BJ (cell line): ENCODE results near the gene ARHGAP4. TPM values are rescaled to one million over a fixed set of nuclear protein-coding genes. Genes with fewer than 3 reads are reported as not detected.

ENCODE experiments used
- CTCF ChIA-PET: fragments of 350-600 bp; formaldehyde crosslinking; extraction: SDS; loops from one replicate; lab custom pipeline; 2021; ENCODE audit warnings: antibody characterized with exemption, inconsistent platforms; lab: Yijun Ruan, JAX
- POLR2A ChIA-PET: fragments of 300-600 bp; sonication (Branson Sonifier 250); formaldehyde crosslinking; extraction: SDS; loops from one replicate; lab custom pipeline; 2021; ENCODE audit warnings: antibody characterized with exemption; lab: Charles Lee
- DNase-seq: peaks from one replicate; pipeline ENCODE4 v3.0.0-alpha.2; 2011; ENCODE audit warnings: low read depth
- H3K27me3 ChIP-seq: 2 replicates; pipeline ENCODE4 v1.6.0; 2011; ENCODE audit warnings: low read length; ENCODE audit not compliant: control insufficient read depth, insufficient read depth
- H3K36me3 ChIP-seq: 2 replicates; pipeline ENCODE4 v1.5.1; 2011; ENCODE audit warnings: low read length; ENCODE audit not compliant: control insufficient read depth, insufficient read depth
- H3K4me3 ChIP-seq: 2 replicates; pipeline ENCODE4 v1.5.1; 2011; ENCODE audit warnings: low read depth, mild to moderate bottlenecking, control low read depth, low read length
- polyA plus RNA-seq: library from polyadenylated mRNA; depleted of rRNA; stranded (reverse); fragments of >200 nt; gene quantifications from 2 replicates; pipeline ENCODE4 v1.2.3, GENCODE V29; 2011
- TF ChIP-seq, protein P1 (sequence below): IDR thresholded peaks from 2 replicates; pipeline ENCODE4 v1.5.1; 2011; ENCODE audit warnings: low read depth, mild to moderate bottlenecking, control low read depth, inconsistent platforms, low read length, moderate library complexity; ENCODE audit not compliant: insufficient read depth

The ARHGAP4 gene
- polyA plus RNA-seq, 1 experiment: 0.82 TPM

DNA sequence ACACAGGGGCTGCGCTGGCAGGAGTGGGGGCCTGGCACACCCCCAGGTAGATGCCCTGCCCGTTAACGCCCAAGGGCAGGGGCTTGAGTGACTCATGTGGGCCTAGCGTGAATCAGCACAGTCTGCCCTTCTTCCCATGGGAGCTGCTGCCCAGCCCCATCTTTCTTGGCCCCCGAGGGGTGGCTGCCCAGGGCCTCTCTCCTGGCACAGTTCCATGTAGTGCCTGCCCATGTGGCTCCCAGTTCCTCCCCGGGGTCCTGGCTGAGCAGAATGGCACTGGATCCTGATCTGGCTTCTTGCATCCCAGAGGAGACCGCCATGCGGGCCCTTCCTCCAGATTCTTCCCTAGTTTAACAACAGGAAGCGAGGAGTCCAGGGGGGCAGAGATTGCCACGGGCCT lies 23.7 kb downstream of the ARHGAP4 start:
- no peaks in the 10 kb centered on the region for H3K27me3 ChIP-seq
- H3K4me3 ChIP-seq: no peak overlapping the region
- DNase-seq: no peak
- TF ChIP-seq, protein P1, sequence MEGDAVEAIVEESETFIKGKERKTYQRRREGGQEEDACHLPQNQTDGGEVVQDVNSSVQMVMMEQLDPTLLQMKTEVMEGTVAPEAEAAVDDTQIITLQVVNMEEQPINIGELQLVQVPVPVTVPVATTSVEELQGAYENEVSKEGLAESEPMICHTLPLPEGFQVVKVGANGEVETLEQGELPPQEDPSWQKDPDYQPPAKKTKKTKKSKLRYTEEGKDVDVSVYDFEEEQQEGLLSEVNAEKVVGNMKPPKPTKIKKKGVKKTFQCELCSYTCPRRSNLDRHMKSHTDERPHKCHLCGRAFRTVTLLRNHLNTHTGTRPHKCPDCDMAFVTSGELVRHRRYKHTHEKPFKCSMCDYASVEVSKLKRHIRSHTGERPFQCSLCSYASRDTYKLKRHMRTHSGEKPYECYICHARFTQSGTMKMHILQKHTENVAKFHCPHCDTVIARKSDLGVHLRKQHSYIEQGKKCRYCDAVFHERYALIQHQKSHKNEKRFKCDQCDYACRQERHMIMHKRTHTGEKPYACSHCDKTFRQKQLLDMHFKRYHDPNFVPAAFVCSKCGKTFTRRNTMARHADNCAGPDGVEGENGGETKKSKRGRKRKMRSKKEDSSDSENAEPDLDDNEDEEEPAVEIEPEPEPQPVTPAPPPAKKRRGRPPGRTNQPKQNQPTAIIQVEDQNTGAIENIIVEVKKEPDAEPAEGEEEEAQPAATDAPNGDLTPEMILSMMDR: no peak
- POLR2A ChIA-PET: no interaction called here
- H3K36me3 ChIP-seq: no peaks in the 10 kb centered on the region
- CTCF ChIA-PET: no interaction called here

GRCh38 chrX:153901753-153902140 lies 24.3 kb downstream of the ARHGAP4 start:
- DNase-seq: no peak
- TF ChIP-seq, protein P1: no peak
- POLR2A ChIA-PET: no interaction called here
- Histone ChIP-seq H3K27me3 (no peaks in the 10 kb centered on the region), H3K36me3 (no peaks in the 10 kb centered on the region), H3K4me3 (no peak overlapping the region)
- CTCF ChIA-PET: no interaction called here

GRCh38 chrX:153900831-153901752 lies 25.0 kb downstream of the ARHGAP4 start:
- POLR2A ChIA-PET: no interaction called here
- Histone ChIP-seq H3K4me3 (no peak overlapping the region), H3K36me3 (no peaks in the 10 kb centered on the region), H3K27me3 (no peaks in the 10 kb centered on the region)
- CTCF ChIA-PET: interaction anchor here (0.7 to 1.1 kb wide), 3 partner anchors 13 to 22 kb away, joined by 4 to 6 read pairs (median 4); no protein-coding TSS in a partner anchor
- TF ChIP-seq, protein P1: no peak
- peak; percentile 80 for DNase-seq

- no peaks in the 10 kb centered on the region for H3K27me3 ChIP-seq
- ChIA-PET CTCF (no interaction called here), POLR2A (no interaction called here)
- no peaks in the 10 kb centered on the region for H3K36me3 ChIP-seq
- no peak overlapping the region for H3K4me3 ChIP-seq
- no peak for DNase-seq
- TF ChIP-seq, protein P1: no peak
These were observed 28.2 kb downstream of the ARHGAP4 start for GRCh38 chrX:153897899-153898298.

GRCh38 chrX:153889123-153889522 lies 36.9 kb downstream of the ARHGAP4 start:
- Histone ChIP-seq H3K4me3 (no peak overlapping the region), H3K36me3 (no peaks in the 10 kb centered on the region), H3K27me3 (no peaks in the 10 kb centered on the region)
- ChIA-PET POLR2A (no interaction called here), CTCF (no interaction called here)
- DNase-seq: no peak
- TF ChIP-seq, protein P1: no peak
